OCI-LY7 (cell line): ENCODE data around the gene IQGAP2. TPM values are rescaled to one million over a fixed set of nuclear protein-coding genes. Genes with fewer than 3 reads are reported as not detected.

Experiments
- BruUV-seq: library from RNA; stranded (reverse); fragments of 400-500 nt; replicated peaks from 2 replicates; lab custom pipeline; 2021; lab: Mats Ljungman, UMichigan
- CTCF ChIA-PET: fragments of 300-600 bp; sonication (Branson Sonifier 250); formaldehyde crosslinking; loops from one replicate; lab custom pipeline; 2022; ENCODE audit warnings: antibody characterized with exemption; ENCODE audit not compliant: unreplicated experiment; lab: Charles Lee
- POLR2A ChIA-PET: fragments of 300-600 bp; sonication (Branson Sonifier 250); formaldehyde crosslinking; loops from one replicate; lab custom pipeline; 2022; ENCODE audit warnings: antibody characterized with exemption; lab: Charles Lee
- DNase-seq: peaks from one replicate; pipeline ENCODE4 v3.0.0-alpha.2; 2015; ENCODE audit warnings: low spot score
- H2AFZ ChIP-seq: fragments of 200-600 bp; sonication (generic), shearing (Covaris generic); 2 replicates; pipeline ENCODE4 v1.6.1; 2014; ENCODE audit warnings: mild to moderate bottlenecking, antibody characterized with exemption, low read length, moderate library complexity
- H3K27ac ChIP-seq: fragments of 200-600 bp; sonication (generic); 2 replicates; pipeline ENCODE4 v1.5.1; 2014; ENCODE audit warnings: mixed run types, low read depth, mild to moderate bottlenecking, moderate library complexity, low read length, inconsistent platforms; ENCODE audit not compliant: poor library complexity, severe bottlenecking
- H3K36me3 ChIP-seq: fragments of 200-600 bp; sonication (generic); 2 replicates; pipeline ENCODE4 v1.6.1; 2014; ENCODE audit warnings: mild to moderate bottlenecking, antibody characterized with exemption, low read length, moderate library complexity, mixed read lengths; ENCODE audit not compliant: insufficient read depth
- H3K4me1 ChIP-seq: fragments of 200-600 bp; sonication (generic); 2 replicates; pipeline ENCODE4 v1.5.1; 2014; ENCODE audit warnings: mild to moderate bottlenecking, low read length; ENCODE audit not compliant: insufficient read depth, poor library complexity, severe bottlenecking
- H3K4me2 ChIP-seq: fragments of 200-600 bp; sonication (generic); 2 replicates; pipeline ENCODE4 v1.6.1; 2014; ENCODE audit warnings: mild to moderate bottlenecking, low read length
- H3K4me3 ChIP-seq: fragments of 200-600 bp; sonication (generic); 2 replicates; pipeline ENCODE4 v1.5.1; 2014; ENCODE audit warnings: mild to moderate bottlenecking, low read depth, low read length; ENCODE audit not compliant: poor library complexity, severe bottlenecking
- H3K79me2 ChIP-seq: fragments of 200-600 bp; sonication (generic); 2 replicates; pipeline ENCODE4 v1.6.1; 2016; ENCODE audit warnings: low read depth, mild to moderate bottlenecking, low read length, moderate library complexity, mixed read lengths; ENCODE audit not compliant: insufficient read depth
- H3K9me2 ChIP-seq: fragments of 200-600 bp; sonication (generic); 2 replicates; pipeline ENCODE4 v1.6.1; 2016; ENCODE audit warnings: mild to moderate bottlenecking, low read length, mixed read lengths; ENCODE audit not compliant: insufficient read depth
- H3K9me3 ChIP-seq: fragments of 200-600 bp; sonication (generic); 2 replicates; pipeline ENCODE4 v1.6.1; 2014; ENCODE audit warnings: mild to moderate bottlenecking, mixed run types, low read length, mixed read lengths
- H4K20me1 ChIP-seq: fragments of 200-600 bp; sonication (generic); 2 replicates; pipeline ENCODE4 v1.6.1; 2014; ENCODE audit warnings: mild to moderate bottlenecking, antibody characterized with exemption, low read length, moderate library complexity, mixed read lengths; ENCODE audit not compliant: insufficient read depth
- EZH2phosphoT487 ChIP-seq: fragments of 200-600 bp; sonication (generic); IDR thresholded peaks from 2 replicates; pipeline ENCODE4 v1.6.1; 2018; ENCODE audit warnings: low read depth, borderline replicate concordance, mild to moderate bottlenecking, mixed run types, antibody characterized with exemption, low read length, moderate library complexity, mixed read lengths
- intact Hi-C: fragments of 100-400 bp; cut with micrococcal nuclease; formaldehyde crosslinking; loops from one replicate; pipeline ENCODE4 v1.10.0; 2022; ENCODE audit not compliant: unreplicated experiment
- total RNA-seq, 2 experiments: library from RNA; depleted of rRNA in 1 of 2; stranded (reverse); fragments of >200 nt in 1 of 2; shearing (Covaris generic) in 1 of 2; gene quantifications; 2 replicates each; pipeline ENCODE4 v1.2.3, GENCODE V29; 2014 to 2022
- TF ChIP-seq, protein P1 (sequence below): fragments of 200-600 bp; sonication (generic); conservative IDR thresholded peaks from 2 replicates; pipeline ENCODE4 v1.5.1; 2014; ENCODE audit warnings: mild to moderate bottlenecking, antibody characterized with exemption, low read length, moderate library complexity, mixed read lengths

The IQGAP2 gene
- total RNA-seq, 2 experiments from 2014 or later, result 30.0 to 50.2 TPM

GRCh38 chr5:76495870-76496269 lies 92.8 kb downstream of the IQGAP2 start:
- H3K4me3 ChIP-seq, result no peak overlapping the region
- no peaks in the 10 kb centered on the region for H3K9me2 ChIP-seq
- intact Hi-C loops, result no loop called here
- H2AFZ ChIP-seq, result no peak overlapping the region
- peaks cover 5% of the 10 kb centered on the region; the same call in 1 of the 2 replicates for H3K79me2 ChIP-seq
- no peaks in the 10 kb centered on the region for H3K9me3 ChIP-seq
- no peak overlapping the region for H3K27ac ChIP-seq
- BruUV-seq, result no TSS peak
- no peaks in the 10 kb centered on the region for H4K20me1 ChIP-seq
- CTCF ChIA-PET, result no interaction called here
- H3K4me2 ChIP-seq, result no peak overlapping the region
- TF ChIP-seq EZH2phosphoT487, result no peak
- TF ChIP-seq, protein P1, sequence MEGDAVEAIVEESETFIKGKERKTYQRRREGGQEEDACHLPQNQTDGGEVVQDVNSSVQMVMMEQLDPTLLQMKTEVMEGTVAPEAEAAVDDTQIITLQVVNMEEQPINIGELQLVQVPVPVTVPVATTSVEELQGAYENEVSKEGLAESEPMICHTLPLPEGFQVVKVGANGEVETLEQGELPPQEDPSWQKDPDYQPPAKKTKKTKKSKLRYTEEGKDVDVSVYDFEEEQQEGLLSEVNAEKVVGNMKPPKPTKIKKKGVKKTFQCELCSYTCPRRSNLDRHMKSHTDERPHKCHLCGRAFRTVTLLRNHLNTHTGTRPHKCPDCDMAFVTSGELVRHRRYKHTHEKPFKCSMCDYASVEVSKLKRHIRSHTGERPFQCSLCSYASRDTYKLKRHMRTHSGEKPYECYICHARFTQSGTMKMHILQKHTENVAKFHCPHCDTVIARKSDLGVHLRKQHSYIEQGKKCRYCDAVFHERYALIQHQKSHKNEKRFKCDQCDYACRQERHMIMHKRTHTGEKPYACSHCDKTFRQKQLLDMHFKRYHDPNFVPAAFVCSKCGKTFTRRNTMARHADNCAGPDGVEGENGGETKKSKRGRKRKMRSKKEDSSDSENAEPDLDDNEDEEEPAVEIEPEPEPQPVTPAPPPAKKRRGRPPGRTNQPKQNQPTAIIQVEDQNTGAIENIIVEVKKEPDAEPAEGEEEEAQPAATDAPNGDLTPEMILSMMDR, result no peak
- no peak for DNase-seq
- no peaks in the 10 kb centered on the region for H3K4me1 ChIP-seq
- 0 out of 2 replicates have a peak, but pooled peaks cover 4% of the 10 kb centered on the region for H3K36me3 ChIP-seq
- POLR2A ChIA-PET, result interaction anchor here (0.6 to 1.6 kb wide), 2 partner anchors 9 to 144 kb away, joined by 3 to 4 read pairs; no protein-coding TSS in a partner anchor

GRCh38 chr5:76497065-76497460 lies 94.0 kb downstream of the IQGAP2 start:
- CTCF ChIA-PET, result no interaction called here
- no peak for DNase-seq
- POLR2A ChIA-PET, result interaction anchor here (0.8 to 1.4 kb wide), 2 partner anchors 27 to 73 kb away, joined by 3 read pairs; no protein-coding TSS in a partner anchor
- Histone ChIP-seq H3K36me3 (0 out of 2 replicates have a peak, but pooled peaks cover 4% of the 10 kb centered on the region), H3K4me2 (no peak overlapping the region), H3K79me2 (peaks cover 5% of the 10 kb centered on the region; the same call in 1 of the 2 replicates), H2AFZ (no peak overlapping the region), H3K27ac (no peak overlapping the region), H3K4me1 (no peaks in the 10 kb centered on the region), H3K9me2 (no peaks in the 10 kb centered on the region), H4K20me1 (no peaks in the 10 kb centered on the region), H3K4me3 (no peak overlapping the region), H3K9me3 (no peaks in the 10 kb centered on the region)
- TF ChIP-seq, protein P1, result no peak
- BruUV-seq, result no TSS peak
- intact Hi-C loops, result no loop called here

DNA sequence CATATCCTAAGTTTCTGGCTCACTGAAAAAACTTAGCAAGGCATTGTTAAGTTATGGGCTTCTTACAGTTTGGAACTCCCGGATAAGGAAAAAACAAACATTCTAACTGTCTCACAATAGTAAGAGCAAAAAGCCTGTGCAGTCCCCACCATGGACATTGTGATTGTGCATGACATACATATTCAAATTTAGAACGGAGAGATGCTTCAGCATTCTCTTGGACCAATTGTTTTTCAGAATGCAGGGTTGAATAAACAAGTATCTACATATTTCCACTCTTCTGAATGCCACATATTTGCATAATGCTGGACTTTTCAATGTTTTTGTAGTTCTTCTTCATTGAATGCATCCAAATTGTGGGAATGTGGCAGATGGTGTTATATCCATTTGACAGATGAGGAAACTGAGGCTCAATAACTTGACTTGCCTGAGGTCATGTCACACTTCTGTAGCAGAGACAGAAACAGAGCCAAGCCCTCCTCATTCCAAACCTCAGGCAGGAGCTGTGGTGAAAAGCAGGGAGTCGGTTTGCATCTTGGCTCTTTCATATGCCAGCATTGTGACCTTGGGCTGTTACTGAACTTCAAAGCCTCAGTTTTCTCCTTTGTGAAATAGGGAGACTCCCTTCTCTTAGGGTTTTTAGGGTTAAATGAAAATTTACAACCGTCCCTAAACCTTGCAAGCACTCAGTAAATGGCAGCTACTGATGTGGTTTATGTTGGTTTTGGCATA lies 95.1 kb downstream of the IQGAP2 start:
- BruUV-seq, result no TSS peak
- Histone ChIP-seq H2AFZ (no peak overlapping the region), H3K4me3 (no peak overlapping the region), H3K79me2 (peaks cover 5% of the 10 kb centered on the region; the same call in 1 of the 2 replicates), H3K4me1 (no peaks in the 10 kb centered on the region), H4K20me1 (no peaks in the 10 kb centered on the region), H3K9me3 (no peaks in the 10 kb centered on the region), H3K27ac (no peak overlapping the region), H3K9me2 (no peaks in the 10 kb centered on the region), H3K4me2 (no peak overlapping the region), H3K36me3 (0 out of 2 replicates have a peak, but pooled peaks cover 4% of the 10 kb centered on the region)
- POLR2A ChIA-PET, result interaction anchor here (0.5 to 0.8 kb wide), 2 partner anchors 18 to 74 kb away, joined by 3 read pairs; no protein-coding TSS in a partner anchor
- intact Hi-C loops, result no loop called here
- CTCF ChIA-PET, result no interaction called here
- TF ChIP-seq, protein P1, result no peak
- no peak for TF ChIP-seq EZH2phosphoT487
- DNase-seq, result no peak
